ENCODE results near the gene GRAMD1B.
A peak's percentile ranks its signal among the peaks of the same experiment; 100 is the strongest.
"Not testable (repeated sequence)": the region's sequence is repeated elsewhere in the genome, so short reads cannot be mapped to it uniquely, and the experiment has no call there.

GRAMD1B gene

GRCh38 chr11:123570939-123571580 lies 141.0 kb downstream of the GRAMD1B start:
- H2BK15ac ChIP-seq (ENCODE audit: low read length), result no peak overlapping the region
- DNase-seq (ENCODE audit: low spot score), result no peak
- H3K27ac ChIP-seq (replicated peaks; ENCODE audit: low read length), result no peak overlapping the region
- H3K4ac ChIP-seq (ENCODE audit: low read length), result no peak overlapping the region
- no peak overlapping the region for H3K9ac ChIP-seq (ENCODE audit: low read depth, low read length, poor library complexity)
- H2AK5ac ChIP-seq (ENCODE audit: low read depth, low read length), result no peak overlapping the region
- peaks cover 2% of the 10 kb centered on the region for H3K79me1 ChIP-seq (ENCODE audit: low read depth, low read length)
- no peaks in the 10 kb centered on the region for H3K27me3 ChIP-seq (ENCODE audit: control insufficient read depth in 3 of 3, insufficient read depth in 3 of 3, low read depth in 1 of 3, low read length in 3 of 3)
- no CpG with 5 or more reads among the region's 9 CpGs for WGBS, 2 donors (ENCODE audit: extremely low coverage in 2 of 2, insufficient read length in 2 of 2, insufficient replicate concordance in 1 of 2)
- no peak overlapping the region for H2BK12ac ChIP-seq (ENCODE audit: low read length)
- peaks cover 1 to 3% of the 10 kb centered on the region in 2 donors for H3K4me1 ChIP-seq (ENCODE audit: control insufficient read depth in 2 of 2, insufficient read depth in 1 of 2, low read depth in 1 of 2, low read length in 2 of 2)
- H3K4me2 ChIP-seq (ENCODE audit: insufficient read depth, low read length, poor library complexity, severe bottlenecking), result no peak overlapping the region
- no peak overlapping the region for H2BK120ac ChIP-seq (ENCODE audit: low read depth, low read length)
- H3K18ac ChIP-seq (ENCODE audit: low read length), result no peak overlapping the region
- peak overlapping the region; percentile 12 for H3K14ac ChIP-seq (ENCODE audit: low read length)
- no peak overlapping the region for H2AFZ ChIP-seq (ENCODE audit: low read length)
- peak overlapping the region; percentile 5 for H3K23ac ChIP-seq (ENCODE audit: low read depth, low read length, poor library complexity)
- no peaks in the 10 kb centered on the region for H3K9me3 ChIP-seq (replicated peaks in 1 of 2; ENCODE audit: control insufficient read depth in 2 of 2, insufficient read depth in 1 of 2, low read depth in 1 of 2, low read length in 2 of 2)
- H4K8ac ChIP-seq (ENCODE audit: low read depth, low read length), result no peak overlapping the region
- no peak overlapping the region for H3K4me3 ChIP-seq (ENCODE audit: low read length in 2 of 2)
- no peak overlapping the region for H4K91ac ChIP-seq (ENCODE audit: low read depth, low read length, poor library complexity)
- no peak overlapping the region for H2BK5ac ChIP-seq (ENCODE audit: low read length)
- no peaks in the 10 kb centered on the region for H3K36me3 ChIP-seq (replicated peaks in 1 of 2; ENCODE audit: control insufficient read depth in 2 of 2, insufficient read depth in 2 of 2, low read length in 2 of 2)

- H3K4me1 ChIP-seq (ENCODE audit: control insufficient read depth in 2 of 2, insufficient read depth in 1 of 2, low read depth in 1 of 2, low read length in 2 of 2); H3K4me3 ChIP-seq (ENCODE audit: low read length in 2 of 2); H3K27me3 ChIP-seq (ENCODE audit: control insufficient read depth in 3 of 3, insufficient read depth in 3 of 3, low read depth in 1 of 3, low read length in 3 of 3); DNase-seq (ENCODE audit: low spot score); H2BK5ac ChIP-seq (ENCODE audit: low read length); H3K27ac ChIP-seq (replicated peaks; ENCODE audit: low read length); H2AFZ ChIP-seq (ENCODE audit: low read length); H3K36me3 ChIP-seq (replicated peaks in 1 of 2; ENCODE audit: control insufficient read depth in 2 of 2, insufficient read depth in 2 of 2, low read length in 2 of 2); H3K4ac ChIP-seq (ENCODE audit: low read length); H2AK5ac ChIP-seq (ENCODE audit: low read depth, low read length); H3K14ac ChIP-seq (ENCODE audit: low read length); H3K9ac ChIP-seq (ENCODE audit: low read depth, low read length, poor library complexity); H2BK15ac ChIP-seq (ENCODE audit: low read length); H4K91ac ChIP-seq (ENCODE audit: low read depth, low read length, poor library complexity); H3K4me2 ChIP-seq (ENCODE audit: insufficient read depth, low read length, poor library complexity, severe bottlenecking); H3K79me1 ChIP-seq (ENCODE audit: low read depth, low read length); H4K8ac ChIP-seq (ENCODE audit: low read depth, low read length); H3K9me3 ChIP-seq (replicated peaks in 1 of 2; ENCODE audit: control insufficient read depth in 2 of 2, insufficient read depth in 1 of 2, low read depth in 1 of 2, low read length in 2 of 2); H2BK120ac ChIP-seq (ENCODE audit: low read depth, low read length): not testable (repeated sequence)
- H3K23ac ChIP-seq (ENCODE audit: low read depth, low read length, poor library complexity), result peak overlapping the region; percentile 32
- H3K18ac ChIP-seq (ENCODE audit: low read length), result peak overlapping the region; percentile 40
- peak overlapping the region; percentile 5 for H2BK12ac ChIP-seq (ENCODE audit: low read length)
- no CpG with 5 or more reads among the region's 21 CpGs for WGBS, 2 donors (ENCODE audit: extremely low coverage in 2 of 2, insufficient read length in 2 of 2, insufficient replicate concordance in 1 of 2)
Observed at GRCh38 chr11:123572791-123573190, 142.7 kb downstream of the GRAMD1B start.

GRCh38 chr11:123573286-123573685 lies 143.2 kb downstream of the GRAMD1B start:
- Histone ChIP-seq H3K18ac (ENCODE audit: low read length) (no peak overlapping the region), H3K4ac (ENCODE audit: low read length) (no peak overlapping the region), H3K23ac (ENCODE audit: low read depth, low read length, poor library complexity) (no peak overlapping the region), H4K8ac (ENCODE audit: low read depth, low read length) (no peak overlapping the region), H3K4me1 (ENCODE audit: control insufficient read depth in 2 of 2, insufficient read depth in 1 of 2, low read depth in 1 of 2, low read length in 2 of 2) (peaks cover 3 to 4% of the 10 kb centered on the region in 2 donors), H2BK120ac (ENCODE audit: low read depth, low read length) (no peak overlapping the region), H3K4me2 (ENCODE audit: insufficient read depth, low read length, poor library complexity, severe bottlenecking) (no peak overlapping the region), H3K9me3 (replicated peaks in 1 of 2; ENCODE audit: control insufficient read depth in 2 of 2, insufficient read depth in 1 of 2, low read depth in 1 of 2, low read length in 2 of 2) (no peaks in the 10 kb centered on the region), H3K14ac (ENCODE audit: low read length) (no peak overlapping the region), H2BK12ac (ENCODE audit: low read length) (no peak overlapping the region), H3K36me3 (replicated peaks in 1 of 2; ENCODE audit: control insufficient read depth in 2 of 2, insufficient read depth in 2 of 2, low read length in 2 of 2) (peaks cover 0 to 3% of the 10 kb centered on the region in 2 donors), H3K9ac (ENCODE audit: low read depth, low read length, poor library complexity) (no peak overlapping the region), H2AK5ac (ENCODE audit: low read depth, low read length) (no peak overlapping the region), H3K79me1 (ENCODE audit: low read depth, low read length) (peaks cover 5% of the 10 kb centered on the region), H2AFZ (ENCODE audit: low read length) (no peak overlapping the region), H2BK5ac (ENCODE audit: low read length) (no peak overlapping the region), H4K91ac (ENCODE audit: low read depth, low read length, poor library complexity) (no peak overlapping the region), H3K27ac (replicated peaks; ENCODE audit: low read length) (no peak overlapping the region), H2BK15ac (ENCODE audit: low read length) (no peak overlapping the region), H3K4me3 (ENCODE audit: low read length in 2 of 2) (no peak overlapping the region), H3K27me3 (ENCODE audit: control insufficient read depth in 3 of 3, insufficient read depth in 3 of 3, low read depth in 1 of 3, low read length in 3 of 3) (no peaks in the 10 kb centered on the region)
- WGBS, 2 donors (ENCODE audit: extremely low coverage in 2 of 2, insufficient read length in 2 of 2, insufficient replicate concordance in 1 of 2), result no CpG with 5 or more reads among the region's 2 CpGs
- no peak for DNase-seq (ENCODE audit: low spot score)

GRCh38 chr11:123575441-123575840 lies 145.4 kb downstream of the GRAMD1B start:
- H3K9ac ChIP-seq (ENCODE audit: low read depth, low read length, poor library complexity), result no peak overlapping the region
- no peak overlapping the region for H2BK5ac ChIP-seq (ENCODE audit: low read length)
- no peak overlapping the region for H2BK15ac ChIP-seq (ENCODE audit: low read length)
- H2AK5ac ChIP-seq (ENCODE audit: low read depth, low read length), result no peak overlapping the region
- no peak overlapping the region for H4K8ac ChIP-seq (ENCODE audit: low read depth, low read length)
- DNase-seq (ENCODE audit: low spot score), result no peak
- H3K18ac ChIP-seq (ENCODE audit: low read length), result no peak overlapping the region
- H3K27ac ChIP-seq (replicated peaks; ENCODE audit: low read length), result no peak overlapping the region
- H3K23ac ChIP-seq (ENCODE audit: low read depth, low read length, poor library complexity), result no peak overlapping the region
- no peak overlapping the region for H3K4me2 ChIP-seq (ENCODE audit: insufficient read depth, low read length, poor library complexity, severe bottlenecking)
- H4K91ac ChIP-seq (ENCODE audit: low read depth, low read length, poor library complexity), result no peak overlapping the region
- H3K14ac ChIP-seq (ENCODE audit: low read length), result no peak overlapping the region
- no CpG with 5 or more reads among the region's 7 CpGs for WGBS, 2 donors (ENCODE audit: extremely low coverage in 2 of 2, insufficient read length in 2 of 2, insufficient replicate concordance in 1 of 2)
- H3K4me1 ChIP-seq (ENCODE audit: control insufficient read depth in 2 of 2, insufficient read depth in 1 of 2, low read depth in 1 of 2, low read length in 2 of 2), result peaks cover 3 to 4% of the 10 kb centered on the region in 2 donors
- H2BK12ac ChIP-seq (ENCODE audit: low read length), result no peak overlapping the region
- peaks cover 5% of the 10 kb centered on the region for H3K79me1 ChIP-seq (ENCODE audit: low read depth, low read length)
- peaks cover 0 to 3% of the 10 kb centered on the region in 2 donors for H3K36me3 ChIP-seq (replicated peaks in 1 of 2; ENCODE audit: control insufficient read depth in 2 of 2, insufficient read depth in 2 of 2, low read length in 2 of 2)
- no peak overlapping the region for H2AFZ ChIP-seq (ENCODE audit: low read length)
- no peak overlapping the region for H3K4me3 ChIP-seq (ENCODE audit: low read length in 2 of 2)
- H2BK120ac ChIP-seq (ENCODE audit: low read depth, low read length), result no peak overlapping the region
- H3K27me3 ChIP-seq (ENCODE audit: control insufficient read depth in 3 of 3, insufficient read depth in 3 of 3, low read depth in 1 of 3, low read length in 3 of 3), result no peaks in the 10 kb centered on the region
- H3K4ac ChIP-seq (ENCODE audit: low read length), result no peak overlapping the region
- H3K9me3 ChIP-seq (replicated peaks in 1 of 2; ENCODE audit: control insufficient read depth in 2 of 2, insufficient read depth in 1 of 2, low read depth in 1 of 2, low read length in 2 of 2), result no peaks in the 10 kb centered on the region
